GM18511 (cell line): ENCODE measurements around the gene NPBWR2.
"Not testable (repeated sequence)": the region's sequence is repeated elsewhere in the genome, so short reads cannot be mapped to it uniquely, and the experiment has no call there.

ENCODE experiments used
- ATAC-seq: cut with Tn5 transposase; IDR thresholded peaks from one replicate; pipeline ENCODE4 v1.9.1; 2021; ENCODE audit warnings: mild to moderate bottlenecking, moderate library complexity; ENCODE audit not compliant: unreplicated experiment

Gene NPBWR2

DNA sequence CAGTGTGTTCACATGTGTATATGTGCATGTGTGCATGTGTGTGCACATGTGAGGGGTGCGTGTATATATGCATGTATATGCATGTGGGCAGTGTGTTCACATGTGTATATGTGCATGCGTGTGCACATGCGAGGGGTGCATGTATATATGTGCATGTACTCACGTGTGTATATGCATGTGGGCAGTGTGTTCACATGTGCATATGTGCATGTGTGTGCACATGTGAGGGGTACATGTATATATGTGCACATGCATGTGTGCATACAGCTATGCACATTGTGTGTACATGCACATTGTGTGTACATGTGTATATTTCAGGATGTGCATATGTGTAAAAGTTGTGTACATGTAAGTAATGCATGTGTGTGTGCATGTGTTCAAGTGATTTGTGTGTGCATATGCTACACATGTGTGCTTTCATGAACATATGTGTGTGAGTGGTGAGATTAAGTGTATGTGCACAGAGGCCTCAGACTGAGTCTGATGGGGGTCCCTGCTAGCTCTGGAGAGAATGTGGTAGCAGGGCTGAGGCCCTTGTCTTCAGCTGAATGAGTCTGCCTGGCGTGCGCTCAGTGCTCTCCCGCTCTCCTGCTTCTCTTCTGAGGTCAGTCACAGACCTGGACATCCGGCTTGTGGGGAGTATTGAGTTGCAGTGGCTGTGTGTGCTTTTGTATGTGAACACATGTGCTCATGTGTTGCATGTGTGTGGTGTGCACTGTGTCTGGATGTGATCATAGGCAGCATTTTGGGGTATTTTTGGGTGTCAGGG, 37.0 kb upstream of the NPBWR2 start:
- no peak for ATAC-seq

GRCh38 chr20:64143018-64143801, 35.8 kb upstream of the NPBWR2 start:
- no peak for ATAC-seq

DNA sequence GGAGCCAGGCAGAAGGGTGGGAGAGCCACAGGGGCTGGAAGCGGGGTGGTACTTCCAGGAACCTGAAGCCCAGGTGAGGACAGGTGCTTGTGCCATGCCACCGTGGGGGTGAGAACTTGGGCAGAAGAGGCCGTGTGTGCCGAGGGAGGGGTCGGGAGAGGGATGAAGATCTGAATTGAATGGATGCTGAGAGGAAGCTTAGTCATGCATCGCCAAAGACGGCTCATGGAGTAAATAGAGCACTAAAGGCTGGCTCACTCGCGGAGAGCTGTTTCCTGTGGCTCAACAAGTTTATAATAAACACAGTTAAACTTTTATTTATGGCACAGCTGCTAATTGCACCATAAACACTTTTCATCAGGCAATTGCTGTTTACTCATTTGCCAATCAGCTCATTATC, 35.2 kb upstream of the NPBWR2 start:
- ATAC-seq = no peak

DNA sequence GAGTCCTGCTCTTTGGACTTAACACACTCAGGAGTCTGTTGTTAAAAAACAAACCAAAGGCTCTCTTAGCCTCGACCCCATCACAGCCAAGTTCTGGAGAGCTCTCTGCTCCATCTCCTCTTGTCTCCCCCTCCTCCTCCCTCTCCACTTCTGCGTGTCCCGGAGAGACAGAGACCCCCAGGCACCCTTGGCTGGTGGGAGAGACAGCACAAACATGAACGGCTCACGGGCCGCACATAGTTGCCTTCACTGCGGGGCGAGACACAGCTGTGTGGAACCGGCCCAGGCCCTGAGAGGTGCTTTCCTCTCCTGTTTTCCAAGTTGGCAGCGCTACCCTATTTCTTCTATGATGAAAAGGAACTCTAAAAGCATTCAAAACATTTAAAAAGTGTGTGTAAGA, 33.6 kb upstream of the NPBWR2 start:
- no peak for ATAC-seq

DNA sequence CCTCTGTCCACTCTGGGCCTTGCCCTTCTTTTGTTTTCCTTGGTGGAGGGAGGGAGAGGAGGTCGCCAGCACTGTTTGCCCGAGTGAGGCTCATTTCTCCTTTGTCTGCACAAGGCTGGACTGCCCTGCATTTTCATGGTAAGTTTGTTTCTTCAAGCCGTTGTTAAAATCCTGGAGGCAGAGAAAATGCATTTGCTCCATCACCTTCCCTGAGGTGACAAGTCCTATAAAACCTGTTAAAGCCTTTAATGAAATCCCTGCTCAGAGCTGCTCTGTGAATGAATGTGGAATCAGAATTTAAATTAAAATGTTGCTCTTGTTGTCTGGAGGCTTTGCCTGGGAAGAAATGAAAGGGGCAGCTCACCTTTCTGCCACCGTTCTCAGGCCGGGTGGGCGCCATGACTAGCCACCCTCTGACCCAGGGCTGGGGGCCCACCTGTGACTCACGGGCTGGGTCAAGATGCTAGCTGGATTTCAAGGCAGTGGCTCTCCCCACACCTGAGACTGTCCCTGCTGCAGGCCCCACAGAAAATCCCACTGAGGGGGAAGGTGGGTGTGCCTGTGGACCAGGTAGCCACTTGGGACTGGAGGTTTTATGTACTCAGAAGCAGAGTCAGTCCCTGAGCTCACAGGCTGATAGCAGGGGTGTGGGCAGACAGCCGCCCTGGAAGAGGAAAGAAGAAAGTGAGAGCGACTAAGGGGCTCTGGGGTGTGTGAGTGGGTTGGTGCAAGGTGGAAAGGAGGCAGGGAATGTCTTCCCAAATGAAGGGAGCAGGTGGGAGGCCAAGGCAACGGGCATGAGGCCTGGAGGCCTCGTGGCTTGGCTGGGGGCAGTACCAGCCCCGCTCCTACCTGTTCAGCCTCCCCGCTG, 32.9 kb upstream of the NPBWR2 start:
- no peak for ATAC-seq

DNA sequence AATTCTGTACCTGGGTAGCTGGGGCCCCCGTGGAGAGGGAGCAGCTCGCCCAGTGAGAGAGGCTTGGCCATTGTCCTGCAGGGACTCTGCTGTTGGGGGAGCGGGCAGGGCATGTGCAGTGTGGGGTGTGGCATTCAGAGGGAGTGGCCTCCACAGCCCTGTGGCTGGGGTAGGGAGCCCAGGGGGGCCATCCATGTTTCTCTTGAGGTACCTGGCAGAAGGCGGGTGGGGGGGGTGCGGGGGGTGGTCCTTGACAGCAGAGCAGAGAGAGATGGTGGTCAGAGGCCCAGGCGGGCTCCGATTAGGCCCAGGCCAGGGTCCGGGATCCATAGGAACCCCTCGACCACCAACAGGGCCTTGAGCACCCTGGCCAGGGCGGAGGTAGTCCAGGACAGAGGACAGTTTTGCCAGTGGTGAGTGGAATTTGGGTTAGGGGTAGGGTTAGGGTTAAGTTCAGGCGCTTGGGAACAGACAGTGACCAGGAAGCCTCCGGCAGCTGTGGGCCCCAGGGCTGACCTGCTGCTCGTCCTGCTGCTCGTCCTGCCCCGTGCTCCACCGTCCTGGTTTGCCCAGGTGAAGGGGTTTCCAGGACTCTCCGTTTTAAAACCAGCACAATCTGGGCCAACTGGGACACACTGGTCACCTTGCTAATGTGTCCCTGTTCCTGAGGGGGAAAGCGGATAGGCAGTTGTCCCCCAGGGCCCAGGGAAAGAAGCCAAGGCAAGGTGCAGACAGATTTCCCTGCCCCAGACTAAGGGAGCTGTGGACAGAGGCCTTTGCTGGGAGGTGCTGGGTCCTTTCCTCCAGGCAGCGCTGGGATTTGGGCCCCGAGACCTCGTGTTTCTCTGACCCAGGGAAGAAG, 32.1 kb upstream of the NPBWR2 start:
- ATAC-seq = no peak

DNA sequence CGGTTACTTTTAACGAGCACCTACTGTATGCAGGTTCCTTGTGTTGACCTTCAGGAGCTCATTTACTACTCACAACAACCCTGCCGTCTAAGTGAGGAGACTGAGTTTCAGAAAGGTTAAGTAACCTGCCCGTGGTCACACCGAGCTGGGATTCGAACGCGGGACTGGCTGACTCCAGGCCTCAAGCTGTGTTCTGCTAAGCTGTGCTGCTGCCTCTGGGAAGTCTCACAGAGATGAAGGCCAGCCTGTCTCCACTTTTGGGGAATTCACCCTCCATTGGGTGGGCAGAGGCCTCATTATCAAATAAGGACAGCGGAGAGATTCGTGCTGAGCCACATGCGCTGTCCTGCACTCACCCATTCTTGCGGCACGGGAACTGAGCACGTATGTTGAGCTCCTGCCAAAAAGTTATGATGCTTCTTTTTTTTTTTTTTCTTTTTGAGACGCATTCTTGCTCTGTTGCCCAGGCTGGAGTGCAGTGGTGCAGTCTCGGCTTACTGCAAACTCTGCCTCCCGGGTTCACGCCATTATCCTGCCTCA, 31.0 kb upstream of the NPBWR2 start:
- no peak for ATAC-seq

- no peak for ATAC-seq
Observed at GRCh38 chr20:64137598-64138031, 30.2 kb upstream of the NPBWR2 start.

GRCh38 chr20:64136004-64136710, 28.8 kb upstream of the NPBWR2 start:
- ATAC-seq = no peak

GRCh38 chr20:64134744-64135143, 27.4 kb upstream of the NPBWR2 start:
- ATAC-seq = not testable (repeated sequence)

DNA sequence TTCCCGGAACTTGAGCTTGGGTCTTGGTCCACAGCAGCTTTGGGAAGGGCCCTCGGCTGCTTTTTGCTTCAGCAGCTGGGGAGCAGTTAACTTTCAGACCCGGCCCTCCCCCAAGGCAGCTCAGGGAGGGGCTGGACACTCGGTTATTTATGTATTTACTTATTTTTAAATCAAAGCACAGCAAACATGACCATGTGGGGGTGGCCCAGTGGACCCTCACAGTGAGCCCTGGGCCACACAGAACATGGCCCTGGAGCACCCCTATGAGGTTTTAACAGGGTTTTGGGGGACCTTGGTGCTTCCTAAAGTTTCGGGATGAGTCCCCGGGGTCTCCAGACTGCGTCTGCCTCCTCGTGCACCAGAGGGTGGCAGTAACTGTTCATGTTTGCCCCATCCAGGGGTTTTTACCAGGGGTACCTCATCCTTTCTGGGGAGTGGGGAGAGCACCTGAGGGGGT, 26.6 kb upstream of the NPBWR2 start:
- no peak for ATAC-seq

DNA sequence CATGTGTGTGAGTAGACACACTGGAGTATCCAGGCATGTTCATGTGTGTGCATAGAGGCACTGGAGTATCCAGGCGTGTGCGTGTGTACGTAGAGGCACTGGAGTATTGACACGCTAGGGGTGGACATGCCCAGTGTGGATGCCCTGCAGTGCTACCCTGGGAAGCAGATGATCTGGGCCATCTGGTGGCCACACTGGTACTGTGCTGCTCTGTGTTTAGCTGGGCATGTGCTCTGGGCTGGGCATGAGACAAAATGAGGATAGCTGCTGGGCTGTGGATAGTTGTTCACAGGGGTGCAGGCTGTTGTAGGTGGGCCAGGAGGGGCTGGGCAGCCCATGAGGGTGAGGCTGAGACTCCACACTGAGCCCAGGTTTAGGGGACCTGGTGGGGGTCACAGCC, 24.0 kb upstream of the NPBWR2 start:
- no peak for ATAC-seq

GRCh38 chr20:64130876-64131275, 23.5 kb upstream of the NPBWR2 start:
- no peak for ATAC-seq

DNA sequence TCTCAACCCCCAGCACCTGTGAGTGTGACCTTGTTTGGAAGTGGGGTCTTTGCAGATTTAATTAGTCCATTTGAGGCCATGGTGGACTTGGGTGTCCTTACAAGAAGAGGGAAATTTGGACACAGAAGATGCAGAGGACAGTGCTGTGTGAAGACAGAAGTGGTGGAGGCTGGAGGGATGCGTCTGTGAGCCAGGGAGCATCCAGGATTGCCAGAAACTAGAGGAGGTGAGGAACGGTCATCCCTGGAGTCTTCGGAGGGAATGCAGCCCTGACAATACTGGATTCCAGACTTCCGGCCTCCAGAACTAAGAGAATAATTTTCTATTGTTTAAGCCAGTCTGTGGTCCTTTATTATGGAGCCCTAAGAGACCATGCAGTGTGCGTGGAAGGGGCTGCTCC, 22.9 kb upstream of the NPBWR2 start:
- no peak for ATAC-seq

- no peak for ATAC-seq
Observed at GRCh38 chr20:64129146-64129782, 21.9 kb upstream of the NPBWR2 start.

DNA sequence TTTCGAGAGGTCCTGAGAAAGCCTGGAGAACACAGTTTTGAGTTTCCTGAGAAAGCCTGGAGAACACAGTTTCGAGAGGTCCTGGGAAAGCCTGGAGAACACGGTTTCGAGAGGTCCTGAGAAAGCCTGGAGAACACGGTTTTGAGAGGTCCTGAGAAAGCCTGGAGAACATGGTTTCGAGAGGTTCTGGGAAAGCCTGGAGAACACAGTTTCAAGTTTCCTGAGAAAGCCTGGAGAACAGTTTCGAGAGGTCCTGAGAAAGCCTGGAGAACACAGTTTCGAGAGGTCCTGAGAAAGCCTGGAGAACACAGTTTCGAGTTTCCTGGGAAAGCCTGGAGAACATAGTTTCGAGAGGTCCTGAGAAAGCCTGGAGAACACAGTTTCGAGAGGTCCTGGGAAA, 16.2 kb upstream of the NPBWR2 start:
- not testable (repeated sequence) for ATAC-seq

DNA sequence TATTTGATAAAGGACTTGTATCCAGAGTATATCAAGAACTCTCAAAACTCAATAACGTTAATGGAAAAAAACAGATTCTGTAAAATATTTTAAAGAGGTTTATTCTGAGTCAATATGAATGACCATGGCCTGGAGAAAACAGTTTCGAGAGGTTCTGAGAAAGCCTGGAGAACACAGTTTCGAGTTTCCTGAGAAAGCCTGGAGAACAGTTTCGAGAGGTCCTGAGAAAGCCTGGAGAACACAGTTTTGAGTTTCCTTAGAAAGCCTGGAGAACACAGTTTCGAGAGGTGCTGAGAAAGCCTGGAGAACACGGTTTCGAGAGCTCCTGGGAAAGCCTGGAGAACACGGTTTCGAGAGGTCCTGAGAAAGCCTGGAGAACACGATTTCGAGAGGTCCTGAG, 15.6 kb upstream of the NPBWR2 start:
- not testable (repeated sequence) for ATAC-seq

- ATAC-seq = no peak
Observed at GRCh38 chr20:64121586-64121985, 14.2 kb upstream of the NPBWR2 start.
